Activated CD8-positive, alpha-beta memory T cell treated with anti-CD3 and anti-CD28 coated beads, Interleukin-2, amount 10 ng/mL, durations not matched to agents 7 days and 5 days (primary cell): ENCODE data around the gene LUC7L3. TPM values are rescaled to one million over a fixed set of nuclear protein-coding genes. Genes with fewer than 3 reads are reported as not detected.

Experiments
- ATAC-seq: fragments of 150-1000 bp; cut with Tn5 transposase; one replicate; pipeline ENCODE4 v1.10.0; 2021; ENCODE audit warnings: moderate library complexity
- CTCF ChIA-PET: fragments of 350-600 bp; sonication (Branson Sonifier 250); formaldehyde crosslinking; loops from one replicate; lab custom pipeline; 2021; ENCODE audit warnings: antibody characterized with exemption; lab: Charles Lee
- DNase-seq: peaks from one replicate; pipeline ENCODE4 v3.0.0-alpha.2; 2020
- H3K27ac Mint-ChIP-seq: one replicate; pipeline ENCODE4 v1.8.0; 2021; ENCODE audit warnings: mild to moderate bottlenecking, mixed read lengths
- H3K27me3 Mint-ChIP-seq: one replicate; pipeline ENCODE4 v1.8.0; 2021; ENCODE audit warnings: mixed read lengths
- H3K36me3 Mint-ChIP-seq: one replicate; pipeline ENCODE4 v1.8.0; 2021; ENCODE audit warnings: mild to moderate bottlenecking, mixed read lengths
- H3K4me1 Mint-ChIP-seq: one replicate; pipeline ENCODE4 v1.8.0; 2021; ENCODE audit warnings: mixed read lengths
- H3K4me3 Mint-ChIP-seq: one replicate; pipeline ENCODE4 v1.8.0; 2021; ENCODE audit warnings: mild to moderate bottlenecking, moderate library complexity, mixed read lengths
- H3K9me3 Mint-ChIP-seq: one replicate; pipeline ENCODE4 v1.8.0; 2022; ENCODE audit warnings: low read depth, mixed read lengths
- total RNA-seq, 2 experiments: library from RNA; stranded (reverse); gene quantifications; one replicate each; pipeline ENCODE4 v1.2.3, GENCODE V29; 2021

LUC7L3 gene
- total RNA-seq, 2 experiments from 2014 or later = 147 to 193 TPM

GRCh38 chr17:50689956-50690886, 29.2 kb upstream of the LUC7L3 start:
- Mint-ChIP-seq H3K36me3 (peaks cover 9% of the 10 kb centered on the region), H3K9me3 (no peaks in the 10 kb centered on the region), H3K27me3 (no peaks in the 10 kb centered on the region), H3K4me3 (no peak overlapping the region), H3K27ac (no peak overlapping the region), H3K4me1 (no peaks in the 10 kb centered on the region)
- DNase-seq (no peak), ATAC-seq (no peak)
- CTCF ChIA-PET = no interaction called here

- Mint-ChIP-seq H3K4me3 (no peak overlapping the region), H3K36me3 (peaks cover 17% of the 10 kb centered on the region), H3K4me1 (no peaks in the 10 kb centered on the region), H3K27ac (no peak overlapping the region), H3K27me3 (no peaks in the 10 kb centered on the region), H3K9me3 (no peaks in the 10 kb centered on the region)
- DNase-seq (no peak), ATAC-seq (no peak)
- CTCF ChIA-PET = interaction anchor here (0.5 to 0.6 kb wide), 2 partner anchors 15 to 60 kb away, joined by 3 read pairs; no protein-coding TSS in a partner anchor
Observed at GRCh38 chr17:50690887-50691549, 28.4 kb upstream of the LUC7L3 start.

GRCh38 chr17:50691550-50692447, 27.6 kb upstream of the LUC7L3 start:
- DNase-seq = no peak
- no peak overlapping the region for H3K4me3 Mint-ChIP-seq
- H3K4me1 Mint-ChIP-seq = peaks cover under 1% of the 10 kb centered on the region
- no peak overlapping the region for H3K27ac Mint-ChIP-seq
- CTCF ChIA-PET = interaction anchor here (0.5 to 0.6 kb wide), 2 partner anchors 15 to 61 kb away, joined by 3 read pairs; no protein-coding TSS in a partner anchor
- no peaks in the 10 kb centered on the region for H3K9me3 Mint-ChIP-seq
- no peaks in the 10 kb centered on the region for H3K27me3 Mint-ChIP-seq
- no peak for ATAC-seq
- peaks cover 23% of the 10 kb centered on the region for H3K36me3 Mint-ChIP-seq

GRCh38 chr17:50692448-50693035, 26.9 kb upstream of the LUC7L3 start:
- no peaks in the 10 kb centered on the region for H3K27me3 Mint-ChIP-seq
- DNase-seq (no peak), ATAC-seq (no peak)
- CTCF ChIA-PET = interaction anchor here (3.8 kb wide), 1 partner anchor 62 kb away, joined by 15 read pairs; no protein-coding TSS in a partner anchor
- H3K36me3 Mint-ChIP-seq = peaks cover 29% of the 10 kb centered on the region
- H3K27ac Mint-ChIP-seq = no peak overlapping the region
- no peaks in the 10 kb centered on the region for H3K9me3 Mint-ChIP-seq
- peaks cover 8% of the 10 kb centered on the region for H3K4me1 Mint-ChIP-seq
- no peak overlapping the region for H3K4me3 Mint-ChIP-seq

GRCh38 chr17:50693036-50693682, 26.2 kb upstream of the LUC7L3 start:
- DNase-seq (no peak), ATAC-seq (no peak)
- no peak overlapping the region for H3K4me3 Mint-ChIP-seq
- H3K36me3 Mint-ChIP-seq = peaks cover 30% of the 10 kb centered on the region
- no peaks in the 10 kb centered on the region for H3K9me3 Mint-ChIP-seq
- CTCF ChIA-PET = interaction anchor here (3.8 kb wide), 1 partner anchor 62 kb away, joined by 15 read pairs; no protein-coding TSS in a partner anchor
- no peaks in the 10 kb centered on the region for H3K27me3 Mint-ChIP-seq
- H3K4me1 Mint-ChIP-seq = peaks cover 13% of the 10 kb centered on the region
- H3K27ac Mint-ChIP-seq = no peak overlapping the region

GRCh38 chr17:50696365-50696879, 23.0 kb upstream of the LUC7L3 start:
- peaks cover 45% of the 10 kb centered on the region for H3K36me3 Mint-ChIP-seq
- ATAC-seq (no peak), DNase-seq (no peak)
- H3K4me3 Mint-ChIP-seq = no peak overlapping the region
- H3K4me1 Mint-ChIP-seq = peaks cover 20% of the 10 kb centered on the region
- H3K9me3 Mint-ChIP-seq = no peaks in the 10 kb centered on the region
- H3K27me3 Mint-ChIP-seq = no peaks in the 10 kb centered on the region
- CTCF ChIA-PET = interaction anchor here (0.7 to 3.8 kb wide), 6 partner anchors 65 to 275 kb away, joined by 3 to 15 read pairs (median 4); partner anchors contain the start of gene SPATA20
- peak overlapping the region; percentile 14 for H3K27ac Mint-ChIP-seq

- H3K4me1 Mint-ChIP-seq = peaks cover 22% of the 10 kb centered on the region
- no peaks in the 10 kb centered on the region for H3K27me3 Mint-ChIP-seq
- CTCF ChIA-PET = interaction anchor here (0.7 to 3.5 kb wide), 8 partner anchors 12 to 275 kb away, joined by 3 to 13 read pairs (median 3); partner anchors contain the start of gene SPATA20
- H3K36me3 Mint-ChIP-seq = peaks cover 47% of the 10 kb centered on the region
- DNase-seq (no peak), ATAC-seq (no peak)
- H3K27ac Mint-ChIP-seq = peak overlapping the region; percentile 14
- H3K4me3 Mint-ChIP-seq = no peak overlapping the region
- no peaks in the 10 kb centered on the region for H3K9me3 Mint-ChIP-seq
Observed at GRCh38 chr17:50697062-50697461, 22.3 kb upstream of the LUC7L3 start.

GRCh38 chr17:50697663-50698272, 21.6 kb upstream of the LUC7L3 start:
- ATAC-seq (peak; percentile 30), DNase-seq (no peak)
- Mint-ChIP-seq H3K9me3 (no peaks in the 10 kb centered on the region), H3K36me3 (peaks cover 47% of the 10 kb centered on the region), H3K27me3 (no peaks in the 10 kb centered on the region), H3K27ac (peak overlapping the region; percentile 56), H3K4me3 (no peak overlapping the region), H3K4me1 (peaks cover 25% of the 10 kb centered on the region)
- CTCF ChIA-PET = interaction anchor here (0.8 to 1.7 kb wide), 6 partner anchors 13 to 235 kb away, joined by 3 to 5 read pairs (median 3); no protein-coding TSS in a partner anchor

- CTCF ChIA-PET = no interaction called here
- Mint-ChIP-seq H3K27me3 (no peaks in the 10 kb centered on the region), H3K9me3 (no peaks in the 10 kb centered on the region), H3K36me3 (peaks cover 49% of the 10 kb centered on the region), H3K4me1 (peaks cover 35% of the 10 kb centered on the region), H3K27ac (no peak overlapping the region), H3K4me3 (no peak overlapping the region)
- DNase-seq (no peak), ATAC-seq (no peak)
Observed at GRCh38 chr17:50699410-50699809, 20.0 kb upstream of the LUC7L3 start.

GRCh38 chr17:50703162-50703561, 16.2 kb upstream of the LUC7L3 start:
- Mint-ChIP-seq H3K9me3 (no peaks in the 10 kb centered on the region), H3K36me3 (peaks cover 27% of the 10 kb centered on the region), H3K27ac (no peak overlapping the region), H3K4me1 (peaks cover 41% of the 10 kb centered on the region), H3K4me3 (no peak overlapping the region), H3K27me3 (no peaks in the 10 kb centered on the region)
- DNase-seq (no peak), ATAC-seq (no peak)
- CTCF ChIA-PET = no interaction called here

GRCh38 chr17:50707289-50708049, 11.9 kb upstream of the LUC7L3 start, which contains the start of gene ANKRD40:
Gene ANKRD40 (minus strand): TSS chr17:50707914. CDS start chr17:50707654, 260 bp downstream.
- CTCF ChIA-PET = interaction anchor here (1.0 kb wide), 1 partner anchor 228 kb away, joined by 3 read pairs; no protein-coding TSS in a partner anchor
- peak; percentile 93 for DNase-seq
- Mint-ChIP-seq H3K36me3 (peaks cover 11% of the 10 kb centered on the region), H3K27me3 (no peaks in the 10 kb centered on the region), H3K27ac (peak within 1 kb of the TSS; percentile 96), H3K9me3 (no peaks in the 10 kb centered on the region), H3K4me1 (peaks cover 49% of the 10 kb centered on the region), H3K4me3 (peak within 1 kb of the TSS; percentile 82)
- ATAC-seq = peak; percentile 87
